Measurements from ENCODE around the gene TLR8.

TLR8 gene

GRCh38 chrX:12906046-12906761 is at the start of gene TLR8:
TLR8 (plus strand) TSS chrX:12906620; CDS start chrX:12906707, 87 bp downstream.
- no peak for DNase-seq

- no peak for DNase-seq
Observed at GRCh38 chrX:12865359-12865758, 41.1 kb upstream of the TLR8 start.

GRCh38 chrX:12866451-12867377 is 39.7 kb upstream of the TLR8 start, which contains the start of gene TLR7:
TLR7 (plus strand) TSS chrX:12867072; CDS start chrX:12867579, 507 bp downstream.
- no peak for DNase-seq

- DNase-seq = no peak
Observed at GRCh38 chrX:12867685-12868084, 38.7 kb upstream of the TLR8 start.

GRCh38 chrX:12868747-12869146 is 37.7 kb upstream of the TLR8 start:
- no peak for DNase-seq

- no peak for DNase-seq
Observed at GRCh38 chrX:12871257-12871656, 35.2 kb upstream of the TLR8 start.

- DNase-seq = no peak
Observed at GRCh38 chrX:12872741-12873140, 33.7 kb upstream of the TLR8 start.

- DNase-seq = no peak
Observed at GRCh38 chrX:12874581-12874980, 31.8 kb upstream of the TLR8 start.

GRCh38 chrX:12877386-12877785 is 29.0 kb upstream of the TLR8 start:
- DNase-seq = no peak

- DNase-seq = no peak
Observed at GRCh38 chrX:12878536-12878935, 27.9 kb upstream of the TLR8 start.

- DNase-seq = no peak
Observed at GRCh38 chrX:12881914-12882313, 24.5 kb upstream of the TLR8 start.

- no peak for DNase-seq
Observed at GRCh38 chrX:12885508-12885907, 20.9 kb upstream of the TLR8 start.

GRCh38 chrX:12886545-12886944 is 19.9 kb upstream of the TLR8 start:
- no peak for DNase-seq

- DNase-seq = no peak
Observed at GRCh38 chrX:12887141-12887540, 19.3 kb upstream of the TLR8 start.

GRCh38 chrX:12887767-12888166 is 18.7 kb upstream of the TLR8 start:
- no peak for DNase-seq

GRCh38 chrX:12890467-12890866 is 16.0 kb upstream of the TLR8 start:
- no peak for DNase-seq

- DNase-seq = no peak
Observed at GRCh38 chrX:12891171-12891570, 15.2 kb upstream of the TLR8 start.

GRCh38 chrX:12891915-12892506 is 14.4 kb upstream of the TLR8 start:
- DNase-seq = no peak

- DNase-seq = no peak
Observed at GRCh38 chrX:12892716-12893115, 13.7 kb upstream of the TLR8 start.

- DNase-seq = no peak
Observed at GRCh38 chrX:12894074-12895030, 12.1 kb upstream of the TLR8 start.

- DNase-seq = no peak
Observed at GRCh38 chrX:12895866-12896265, 10.6 kb upstream of the TLR8 start.

- DNase-seq = no peak
Observed at GRCh38 chrX:12896935-12897334, 9.5 kb upstream of the TLR8 start.

Data from DMS153 (cell line).